B cell (primary cell): Measurements from ENCODE around the gene PPTC7. TPM values are rescaled to one million over a fixed set of nuclear protein-coding genes. Genes with fewer than 3 reads are reported as not detected.
A peak's percentile ranks its signal among the peaks of the same experiment; 100 is the strongest.

Experiments
- ATAC-seq: fragments of 200-7000 bp; cut with Tn5 transposase; one replicate; pipeline ENCODE4 v1.10.0; 2021; ENCODE audit warnings: low read depth, mild to moderate bottlenecking, moderate number of reproducible peaks, moderate library complexity
- CTCF ChIA-PET: fragments of 350-600 bp; sonication (Branson Sonifier 250); formaldehyde crosslinking; loops from one replicate; lab custom pipeline; 2021; ENCODE audit warnings: antibody characterized with exemption, inconsistent platforms; lab: Charles Lee
- POLR2A ChIA-PET: fragments of 350-600 bp; sonication (Branson Sonifier 250); formaldehyde crosslinking; loops from one replicate; lab custom pipeline; 2021; ENCODE audit warnings: antibody characterized with exemption; lab: Charles Lee
- DNase-seq: peaks from one replicate; pipeline ENCODE4 v3.0.0; 2013
- H2AFZ ChIP-seq: 2 replicates; pipeline ENCODE4 v1.6.1; 2012; ENCODE audit warnings: mild to moderate bottlenecking, low read depth, low read length; ENCODE audit not compliant: insufficient read depth, poor library complexity, severe bottlenecking
- H3K27ac ChIP-seq, 2 donors: 1 replicate in 1 of 2; 2 replicates in 1 of 2; pipeline ENCODE4 v1.5.1; 2012 to 2013; ENCODE audit warnings: low read length in 2 of 2, mild to moderate bottlenecking in 2 of 2, moderate library complexity in 1 of 2
- H3K27me3 ChIP-seq, 4 experiments: fragments of 200-600 bp in 1 of 4; sonication (generic) in 1 of 4; replicated peaks in 1 of 4; 1 replicate in 2 of 4; 2 replicates in 2 of 4; pipeline versions ENCODE4 v1.6.1 to v1.7.0; 2013 to 2016; ENCODE audit warnings: low read length in 3 of 4, mild to moderate bottlenecking in 2 of 4, mixed read lengths in 1 of 4, moderate library complexity in 1 of 4; ENCODE audit not compliant: insufficient read depth in 4 of 4, control insufficient read depth in 3 of 4; ENCODE audit errors: control extremely low read depth in 1 of 4
- H3K36me3 ChIP-seq, 2 experiments: replicated peaks in 1 of 2; 1 replicate in 1 of 2; 2 replicates in 1 of 2; pipeline versions ENCODE4 v1.6.1 to v1.7.1; 2013; ENCODE audit warnings: low read length in 1 of 2; ENCODE audit not compliant: insufficient read depth in 2 of 2, control insufficient read depth in 1 of 2; ENCODE audit errors: control extremely low read depth in 1 of 2, extremely low read depth in 1 of 2
- H3K4me1 ChIP-seq, 2 donors: fragments of 200-600 bp in 1 of 2; sonication (generic) in 1 of 2; 1 replicate in 1 of 2; 2 replicates in 1 of 2; pipeline versions ENCODE4 v1.5.1 to v1.6.1; 2013 to 2017; ENCODE audit warnings: low read length in 2 of 2; ENCODE audit not compliant: control insufficient read depth in 2 of 2, insufficient read depth in 2 of 2
- H3K4me2 ChIP-seq: replicated peaks from 2 replicates; pipeline ENCODE3; 2012; ENCODE audit warnings: mild to moderate bottlenecking, low read depth, low read length; ENCODE audit not compliant: poor library complexity, severe bottlenecking
- H3K4me3 ChIP-seq, 5 experiments: fragments of 200-600 bp in 1 of 5; sonication (generic) in 1 of 5; 1 replicate in 3 of 5; 2 replicates in 2 of 5; pipeline versions ENCODE4 v1.5.1 to v1.7.0; 2011 to 2016; ENCODE audit warnings: low read length in 4 of 5, mild to moderate bottlenecking in 4 of 5, low read depth in 2 of 5, control low read depth in 1 of 5, moderate library complexity in 1 of 5; ENCODE audit not compliant: insufficient read depth in 1 of 5; ENCODE audit errors: control extremely low read depth in 1 of 5, extremely low read depth in 1 of 5
- H3K79me2 ChIP-seq: fragments of 200-600 bp; sonication (generic); one replicate; pipeline ENCODE4 v1.6.0; 2016; ENCODE audit warnings: low read length; ENCODE audit not compliant: control insufficient read depth, insufficient read depth
- H3K9ac ChIP-seq: fragments of 200-600 bp; sonication (generic); 2 replicates; pipeline ENCODE4 v1.6.1; 2017; ENCODE audit warnings: mild to moderate bottlenecking, low read length, moderate library complexity
- H3K9me3 ChIP-seq, 3 donors: one replicate each; pipeline versions ENCODE4 v1.6.1 to v1.7.1; 2013; ENCODE audit warnings: low read length in 2 of 3; ENCODE audit not compliant: control insufficient read depth in 2 of 3, insufficient read depth in 1 of 3; ENCODE audit errors: control extremely low read depth in 1 of 3
- H4K20me1 ChIP-seq: 2 replicates; pipeline ENCODE4 v1.6.0; 2012; ENCODE audit warnings: mild to moderate bottlenecking, low read length; ENCODE audit not compliant: insufficient read depth, control insufficient read depth, poor library complexity, severe bottlenecking
- H3K27ac Mint-ChIP-seq: one replicate; pipeline ENCODE4 v1.8.0; 2021; ENCODE audit warnings: mixed read lengths
- H3K27me3 Mint-ChIP-seq: one replicate; pipeline ENCODE4 v1.8.0; 2021; ENCODE audit warnings: mixed read lengths
- H3K4me1 Mint-ChIP-seq: one replicate; pipeline ENCODE4 v1.8.0; 2021; ENCODE audit warnings: mixed read lengths
- H3K4me3 Mint-ChIP-seq: one replicate; pipeline ENCODE4 v1.8.0; 2021; ENCODE audit warnings: mixed read lengths
- H3K9me3 Mint-ChIP-seq: one replicate; pipeline ENCODE4 v1.8.0; 2022; ENCODE audit warnings: mixed read lengths; ENCODE audit not compliant: insufficient read depth
- CTCF ChIP-seq: fragments of 200-600 bp; IDR thresholded peaks from one replicate; pipeline ENCODE4 v1.8.0; 2022; ENCODE audit warnings: antibody characterized with exemption, mild to moderate bottlenecking
- EZH2 ChIP-seq: IDR thresholded peaks from 2 replicates; pipeline ENCODE4 v1.6.1; 2012; ENCODE audit warnings: borderline replicate concordance, low read depth, mild to moderate bottlenecking, moderate library complexity, low read length; ENCODE audit not compliant: insufficient read depth, poor library complexity, severe bottlenecking
- WGBS: methylation state at CpG from one replicate; pipeline ENCODE4 v1.1.5; 2013; ENCODE audit warnings: missing lambda C conversion rate; ENCODE audit not compliant: insufficient coverage; 5-methylcytosine and 5-hydroxymethylcytosine counted together
- intact Hi-C: fragments of 100-400 bp; cut with micrococcal nuclease; formaldehyde crosslinking; loops from one replicate; pipeline ENCODE4 v1.10.0; 2022
- polyA plus RNA-seq: library from polyadenylated mRNA; depleted of rRNA; stranded (reverse); fragments of >200 nt; gene quantifications from 2 replicates; pipeline ENCODE4 v1.2.3, GENCODE V29; 2012
- total RNA-seq, 2 donors: library from RNA; stranded (reverse); fragments of 120-200 nt in 1 of 2; gene quantifications; 1 replicate in 1 of 2; 2 replicates in 1 of 2; pipeline versions ENCODE4 v1.2.3 to v1.2.4, GENCODE V29; 2013 to 2022

PPTC7 gene
- total and polyA plus RNA-seq, 2 donors (not counting 1 experiment from before 2014, with no cell fraction given) = 20.7 to 44.9 TPM

- H3K9me3 ChIP-seq = no peaks in the 10 kb centered on the region
- intact Hi-C loops = loop anchor here (1.0 to 5.0 kb wide), 7 partner anchors 9 to 132 kb away; partner anchors contain the start of genes ARPC3, RAD9B, TCTN1 and VPS29
- Mint-ChIP-seq H3K27me3 (no peaks in the 10 kb centered on the region), H3K9me3 (no peaks in the 10 kb centered on the region), H3K4me1 (peaks cover 75% of the 10 kb centered on the region), H3K4me3 (peak overlapping the region; percentile 94), H3K27ac (peak overlapping the region; percentile 92)
- ChIA-PET CTCF (interaction anchor here (0.9 to 4.4 kb wide), 4 partner anchors 9 to 134 kb away, joined by 3 to 39 read pairs (median 4); partner anchors contain the start of gene FAM216A), POLR2A (interaction anchor here (0.6 kb wide), 1 partner anchor 23 kb away, joined by 6 read pairs; no protein-coding TSS in a partner anchor)
- H3K79me2 ChIP-seq = peaks cover 85% of the 10 kb centered on the region
- DNase-seq = peak; percentile 91
- H3K4me2 ChIP-seq = peak overlapping the region; percentile 87
- under 1% methylated on average over 104 of the region's 104 CpGs for WGBS
- H4K20me1 ChIP-seq = peaks cover 31% of the 10 kb centered on the region
- H3K4me1 ChIP-seq = peaks cover 64 to 67% of the 10 kb centered on the region in 2 donors
- peak; percentile 43 for ATAC-seq
- peak overlapping the region; percentile 50 for H2AFZ ChIP-seq
- no peaks in the 10 kb centered on the region for H3K27me3 ChIP-seq
- TF ChIP-seq EZH2 (no peak), CTCF (no peak)
- H3K27ac ChIP-seq = peak overlapping the region; percentile 88 to 96
- H3K36me3 ChIP-seq = no peaks in the 10 kb centered on the region
- H3K4me3 ChIP-seq = peak overlapping the region; percentile 74 to 93 (median 87)
- peak overlapping the region; percentile 87 for H3K9ac ChIP-seq
These were observed 612 bp downstream of the PPTC7 start for GRCh38 chr12:110582276-110583136.

GRCh38 chr12:110581931-110582275 lies 1.2 kb downstream of the PPTC7 start:
- ATAC-seq (no peak), DNase-seq (no peak)
- WGBS = 0% methylated on average over 7 of the region's 8 CpGs
- Mint-ChIP-seq H3K27me3 (no peaks in the 10 kb centered on the region), H3K4me1 (peaks cover 76% of the 10 kb centered on the region), H3K4me3 (peak overlapping the region; percentile 94), H3K9me3 (no peaks in the 10 kb centered on the region), H3K27ac (peak overlapping the region; percentile 92)
- CTCF ChIA-PET = interaction anchor here (0.9 to 4.4 kb wide), 5 partner anchors 9 to 133 kb away, joined by 3 to 39 read pairs (median 4); partner anchors contain the start of gene FAM216A
- Histone ChIP-seq H3K27ac (peak overlapping the region; percentile 88 to 96), H3K4me1 (peaks cover 67 to 68% of the 10 kb centered on the region in 2 donors), H3K4me3 (peak overlapping the region; percentile 74 to 93 (median 87)), H2AFZ (peak overlapping the region; percentile 50), H3K9me3 (no peaks in the 10 kb centered on the region), H3K9ac (peak overlapping the region; percentile 87), H3K79me2 (peaks cover 90% of the 10 kb centered on the region), H3K4me2 (peak overlapping the region; percentile 87), H4K20me1 (peaks cover 32% of the 10 kb centered on the region), H3K36me3 (no peaks in the 10 kb centered on the region), H3K27me3 (no peaks in the 10 kb centered on the region)
- TF ChIP-seq CTCF = no peak
- no peak for TF ChIP-seq EZH2
- POLR2A ChIA-PET = interaction anchor here (0.6 kb wide), 2 partner anchors 24 to 495 kb away, joined by 4 to 6 read pairs; no protein-coding TSS in a partner anchor
- intact Hi-C loops = loop anchor here (1.0 to 5.0 kb wide), 2 partner anchors 19 to 35 kb away; no protein-coding TSS in a partner anchor
